GM23338 (cell line): ENCODE data around the gene DMRTB1. TPM values are rescaled to one million over a fixed set of nuclear protein-coding genes. Genes with fewer than 3 reads are reported as not detected.
A peak's percentile ranks its signal among the peaks of the same experiment; 100 is the strongest.

Experiments
- ATAC-seq: fragments of 200-7000 bp; cut with Tn5 transposase; 3 replicates; pipeline ENCODE4 v1.9.1; 2020
- DNase-seq: peaks from one replicate; pipeline ENCODE4 v3.0.0-alpha.2; 2015; ENCODE audit warnings: low spot score
- H2AFZ ChIP-seq: fragments of 200-600 bp; sonication (generic); 2 replicates; pipeline ENCODE4 v1.8.0; 2016; ENCODE audit warnings: antibody characterized with exemption, mild to moderate bottlenecking, moderate library complexity
- H3F3A ChIP-seq: fragments of 200-600 bp; sonication (generic); replicated peaks from 2 replicates; pipeline ENCODE4 v1.8.0; 2017; ENCODE audit warnings: antibody characterized with exemption, mixed run types, low read depth
- H3K27ac ChIP-seq: fragments of 200-600 bp; sonication (generic); 2 replicates; pipeline ENCODE4 v1.6.1; 2016; ENCODE audit warnings: low read depth
- H3K27me3 ChIP-seq: fragments of 200-600 bp; sonication (generic); 2 replicates; pipeline ENCODE4 v1.8.0; 2016; ENCODE audit warnings: mild to moderate bottlenecking, mixed run types, moderate library complexity; ENCODE audit not compliant: insufficient read depth
- H3K36me3 ChIP-seq: fragments of 200-600 bp; sonication (generic); 2 replicates; pipeline ENCODE4 v1.8.0; 2016; ENCODE audit warnings: mild to moderate bottlenecking; ENCODE audit not compliant: insufficient read depth
- H3K4me1 ChIP-seq: fragments of 200-600 bp; sonication (generic); 2 replicates; pipeline ENCODE4 v1.8.0; 2016; ENCODE audit warnings: mild to moderate bottlenecking, moderate library complexity; ENCODE audit not compliant: insufficient read depth
- H3K4me2 ChIP-seq: fragments of 200-600 bp; sonication (generic); 2 replicates; pipeline ENCODE4 v1.7.1; 2017; ENCODE audit warnings: mixed run types
- H3K4me3 ChIP-seq: fragments of 200-600 bp; sonication (generic); 2 replicates; pipeline ENCODE4 v1.6.1; 2016; ENCODE audit warnings: mixed run types
- H3K79me2 ChIP-seq: fragments of 200-600 bp; sonication (generic); replicated peaks from 2 replicates; pipeline ENCODE4 v1.8.0; 2017; ENCODE audit warnings: mild to moderate bottlenecking; ENCODE audit not compliant: insufficient read depth
- H3K9me2 ChIP-seq: fragments of 200-600 bp; sonication (generic); 2 replicates; pipeline ENCODE4 v1.8.0; 2017; ENCODE audit not compliant: insufficient read depth
- H4K20me1 ChIP-seq: fragments of 200-600 bp; sonication (generic); replicated peaks from 2 replicates; pipeline ENCODE4 v1.8.0; 2017; ENCODE audit warnings: mild to moderate bottlenecking; ENCODE audit not compliant: insufficient read depth
- H3K27ac Mint-ChIP-seq: 2 replicates; pipeline ENCODE4 v1.8.0; 2020; ENCODE audit warnings: inconsistent platforms, mild to moderate bottlenecking, moderate library complexity, mixed read lengths
- H3K27me3 Mint-ChIP-seq: 3 replicates; pipeline ENCODE4 v1.8.0; 2022; ENCODE audit warnings: low read depth, mild to moderate bottlenecking, moderate library complexity, mixed read lengths, inconsistent platforms; ENCODE audit not compliant: insufficient read depth, poor library complexity
- H3K36me3 Mint-ChIP-seq: 3 replicates; pipeline ENCODE4 v1.8.0; 2021; ENCODE audit warnings: low read depth, mild to moderate bottlenecking, inconsistent platforms, moderate library complexity, mixed read lengths
- H3K4me1 Mint-ChIP-seq: 3 replicates; pipeline ENCODE4 v1.8.0; 2020; ENCODE audit warnings: mild to moderate bottlenecking, inconsistent platforms, mixed read lengths
- H3K4me3 Mint-ChIP-seq: 3 replicates; pipeline ENCODE4 v1.8.0; 2021; ENCODE audit warnings: moderate library complexity, mild to moderate bottlenecking, inconsistent platforms, mixed read lengths
- H3K9me3 Mint-ChIP-seq: 3 replicates; pipeline ENCODE4 v1.8.0; 2020; ENCODE audit warnings: moderate library complexity, mild to moderate bottlenecking, inconsistent platforms, mixed read lengths
- CREB1 ChIP-seq: fragments of 250-450 bp; sonication (Bioruptor Pico); IDR thresholded peaks from 2 replicates; pipeline ENCODE4 v1.5.0; 2020; ENCODE audit warnings: low read depth, mild to moderate bottlenecking, moderate library complexity
- CTCF ChIP-seq, 2 experiments: fragments of 200-600 bp in 1 of 2; sonication (generic) in 1 of 2; conservative IDR thresholded peaks; 2 replicates each; pipeline versions ENCODE4 v1.5.1 to v1.6.1; 2016 to 2017; ENCODE audit warnings: antibody characterized with exemption in 2 of 2, low read depth in 2 of 2, mild to moderate bottlenecking in 2 of 2, moderate library complexity in 1 of 2
- EZH2phosphoT487 ChIP-seq: fragments of 200-600 bp; sonication (generic); IDR thresholded peaks from one replicate; pipeline ENCODE4 v1.8.1; 2018; ENCODE audit warnings: antibody characterized with exemption; ENCODE audit not compliant: unreplicated experiment
- REST ChIP-seq: IDR thresholded peaks from one replicate; pipeline ENCODE4 v1.6.1; 2018; ENCODE audit warnings: antibody characterized with exemption; ENCODE audit not compliant: unreplicated experiment
- ZNF114 ChIP-seq: fragments of 250-450 bp; sonication (Bioruptor Pico); IDR thresholded peaks from 2 replicates; pipeline ENCODE4 v1.5.0; 2020; ENCODE audit warnings: mild to moderate bottlenecking, moderate library complexity
- polyA plus RNA-seq: library from polyadenylated mRNA; unstranded; fragments of >200 nt; fragmentation: Nextera tagmentation; extraction: Ambion mirVana; gene quantifications from 2 replicates; pipeline ENCODE4 v1.2.1, GENCODE V29; 2016
- total RNA-seq: library from RNA; depleted of rRNA; stranded (reverse); fragments of >200 nt; shearing (Covaris generic); gene quantifications from 2 replicates; pipeline ENCODE4 v1.2.3, GENCODE V29; 2014

Gene DMRTB1
- total and polyA plus RNA-seq, 2 experiments from 2014 or later = 0.27 to 1.2 TPM

- Histone ChIP-seq H3K79me2 (no peaks in the 10 kb centered on the region), H3K4me3 (no peak overlapping the region), H3K4me2 (no peak overlapping the region), H3K4me1 (no peaks in the 10 kb centered on the region), H4K20me1 (no peaks in the 10 kb centered on the region), H3F3A (no peaks in the 10 kb centered on the region), H3K36me3 (no peaks in the 10 kb centered on the region), H3K27me3 (no peaks in the 10 kb centered on the region), H3K27ac (no peak overlapping the region), H2AFZ (no peak overlapping the region), H3K9me2 (no peaks in the 10 kb centered on the region)
- ATAC-seq (no peak), DNase-seq (no peak)
- peaks cover 3% of the 10 kb centered on the region; the same call in 1 of the 3 replicates for H3K9me3 Mint-ChIP-seq
- H3K4me3 Mint-ChIP-seq = no peak overlapping the region
- peaks cover 11% of the 10 kb centered on the region for H3K4me1 Mint-ChIP-seq
- TF ChIP-seq ZNF114 (no peak), REST (no peak), EZH2phosphoT487 (no peak), CTCF (conservative IDR thresholded peaks at IDR 0.05; ENCODE audit: low read depth in 2 of 2) (no peak)
- H3K36me3 Mint-ChIP-seq = no peaks in the 10 kb centered on the region
- H3K27ac Mint-ChIP-seq = no peak overlapping the region
- H3K27me3 Mint-ChIP-seq = peaks cover 22% of the 10 kb centered on the region
These were observed 19.3 kb downstream of the DMRTB1 start for GRCh38 chr1:53478502-53478818.

GRCh38 chr1:53480678-53481077 is 21.5 kb downstream of the DMRTB1 start:
- Mint-ChIP-seq H3K27ac (no peak overlapping the region), H3K9me3 (peaks cover 3% of the 10 kb centered on the region; the same call in 1 of the 3 replicates), H3K27me3 (peaks cover 30% of the 10 kb centered on the region), H3K36me3 (no peaks in the 10 kb centered on the region), H3K4me1 (peaks cover 22% of the 10 kb centered on the region), H3K4me3 (no peak overlapping the region; the same call in 2 of the 3 replicates)
- DNase-seq = no peak
- Histone ChIP-seq H3K27me3 (no peaks in the 10 kb centered on the region), H3K4me3 (no peak overlapping the region), H3K79me2 (no peaks in the 10 kb centered on the region), H4K20me1 (no peaks in the 10 kb centered on the region), H3K4me2 (no peak overlapping the region), H3K9me2 (no peaks in the 10 kb centered on the region), H3K4me1 (no peaks in the 10 kb centered on the region; the same call in 1 of the 2 replicates), H3F3A (no peaks in the 10 kb centered on the region), H3K27ac (no peak overlapping the region), H2AFZ (no peak overlapping the region), H3K36me3 (no peaks in the 10 kb centered on the region)
- ATAC-seq = no peak
- TF ChIP-seq CTCF (conservative IDR thresholded peaks at IDR 0.05; ENCODE audit: low read depth in 2 of 2) (peak; percentile 10 to 24; a peak in 2 of 4 replicates), CREB1 (CRISPR knock-in tag) (no peak)
